NOMO-1 treated with dmso at 0.1 percent for 144 hours (cell line): ENCODE measurements around the gene POP4.
A peak's percentile ranks its signal among the peaks of the same experiment; 100 is the strongest.

ENCODE experiments used
- DNase-seq: peaks from one replicate; lab custom pipeline; 2025; ENCODE audit not compliant: unreplicated experiment; lab: John Stamatoyannopoulos, UW

Gene POP4

DNA sequence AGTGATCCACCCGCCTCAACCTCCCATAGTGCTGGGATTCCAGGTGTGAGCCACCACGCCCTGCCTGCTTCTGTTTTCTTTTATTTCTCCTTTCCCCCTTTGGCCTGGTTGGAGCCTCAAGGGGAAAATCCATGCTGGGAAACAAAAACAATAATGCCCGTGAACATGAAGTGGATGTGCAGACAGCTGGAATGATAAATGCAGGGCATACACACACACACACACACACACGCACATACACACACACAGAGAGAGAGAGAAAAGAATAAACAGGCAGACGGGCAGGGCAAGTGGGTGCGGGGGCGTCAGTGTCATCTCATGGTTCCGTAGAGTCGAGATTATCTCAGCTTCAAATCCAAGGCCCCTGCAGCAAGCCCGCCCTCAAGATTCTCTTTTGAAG, 54.8 kb downstream of the POP4 start:
- no peak for DNase-seq

DNA sequence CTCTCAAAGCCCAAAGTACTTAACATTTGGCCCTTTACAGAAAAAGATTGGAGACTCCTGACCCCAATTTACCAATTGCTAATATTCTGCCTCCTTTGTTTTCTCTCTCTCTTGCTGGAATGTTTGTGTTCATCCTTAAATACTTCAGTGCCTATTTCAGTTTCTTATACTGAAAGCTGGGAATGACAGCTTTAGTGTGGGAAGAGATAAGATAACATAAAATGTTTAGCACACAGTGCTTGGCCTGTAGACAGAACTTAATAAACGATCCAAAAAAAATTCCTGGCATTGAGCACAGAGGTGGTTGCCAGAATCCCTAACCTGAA, 56.2 kb downstream of the POP4 start:
- no peak for DNase-seq

DNA sequence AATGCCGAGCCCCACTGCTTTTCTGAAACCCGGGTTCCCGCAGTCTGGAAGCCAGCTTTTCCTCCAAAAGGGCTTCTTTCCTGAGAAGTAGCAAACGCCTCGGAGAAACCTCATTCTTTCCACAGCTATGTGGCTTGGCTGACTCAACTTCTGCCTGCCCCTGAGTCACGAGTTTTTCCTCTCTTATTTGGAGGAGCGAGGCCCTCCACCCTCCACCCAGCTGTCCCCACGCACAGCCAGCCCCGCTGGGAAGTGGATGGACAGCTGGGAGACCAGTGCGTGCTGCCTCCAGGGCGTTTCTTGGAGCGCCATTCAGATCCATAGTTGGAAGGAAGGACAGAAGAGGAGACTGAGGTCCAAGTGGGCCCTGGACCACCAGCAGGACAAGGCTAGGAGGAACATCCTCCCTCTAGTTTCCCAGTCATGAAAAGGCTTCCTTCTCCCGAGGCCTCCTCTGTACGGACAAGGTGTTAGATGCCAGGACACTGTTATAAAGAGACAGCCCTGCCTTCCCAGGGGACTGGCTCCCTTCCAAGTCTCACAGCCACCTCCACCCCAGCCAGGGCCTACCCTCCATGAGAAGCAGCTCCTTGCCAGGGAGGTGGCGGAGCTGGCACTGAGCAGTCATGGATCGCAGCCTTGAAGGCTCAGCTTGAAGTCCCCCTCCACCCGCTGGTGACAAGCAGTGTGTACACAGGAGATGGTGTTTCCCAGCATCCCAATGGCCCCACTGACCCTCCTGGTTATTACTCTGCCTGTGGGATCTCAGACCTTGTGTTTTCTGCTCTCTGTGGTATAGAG, 56.7 kb downstream of the POP4 start:
- no peak for DNase-seq

DNA sequence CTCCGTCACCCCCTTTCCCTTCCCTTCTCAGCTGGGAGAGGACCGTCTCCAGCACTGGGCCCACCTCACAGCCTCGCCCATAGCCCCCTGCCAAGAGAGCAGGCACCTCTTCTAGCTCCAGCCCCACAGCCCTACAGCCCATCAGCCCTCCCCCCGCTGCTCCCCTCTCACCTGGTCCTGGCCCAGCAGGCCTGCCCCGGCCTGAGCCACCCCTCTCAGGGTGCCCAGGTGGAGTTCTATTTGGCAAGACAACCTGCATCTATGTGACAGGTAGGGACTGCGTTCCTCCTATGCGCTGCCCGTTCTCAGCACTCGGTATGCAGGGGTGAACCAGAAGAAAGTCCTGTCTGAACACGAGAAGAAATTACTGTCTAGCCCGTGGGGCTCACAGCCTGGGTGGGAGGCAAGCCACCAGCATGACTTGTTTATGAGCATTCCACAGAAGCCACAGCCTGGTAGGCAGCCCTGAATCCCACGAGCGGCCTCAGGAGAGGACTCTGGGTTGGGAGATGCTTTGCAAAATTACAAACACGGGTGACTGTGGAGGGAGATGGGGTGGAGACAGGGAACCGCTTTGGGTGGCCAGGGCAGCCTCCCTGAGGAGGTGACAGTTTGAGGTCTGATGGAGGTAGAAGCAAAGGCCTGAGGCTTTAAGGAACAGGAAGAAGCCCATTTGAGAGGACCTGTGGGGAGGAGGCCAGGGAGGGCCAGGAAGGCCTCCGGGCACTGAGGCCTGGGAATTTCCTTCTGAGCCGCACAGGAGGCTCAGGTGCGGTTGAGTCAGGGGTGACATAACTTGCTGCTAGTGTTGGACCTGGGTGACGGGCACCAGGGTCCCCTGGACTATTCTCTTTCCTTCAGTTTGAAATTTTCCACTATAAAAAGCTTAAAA, 58.0 kb downstream of the POP4 start:
- DNase-seq: no peak

DNA sequence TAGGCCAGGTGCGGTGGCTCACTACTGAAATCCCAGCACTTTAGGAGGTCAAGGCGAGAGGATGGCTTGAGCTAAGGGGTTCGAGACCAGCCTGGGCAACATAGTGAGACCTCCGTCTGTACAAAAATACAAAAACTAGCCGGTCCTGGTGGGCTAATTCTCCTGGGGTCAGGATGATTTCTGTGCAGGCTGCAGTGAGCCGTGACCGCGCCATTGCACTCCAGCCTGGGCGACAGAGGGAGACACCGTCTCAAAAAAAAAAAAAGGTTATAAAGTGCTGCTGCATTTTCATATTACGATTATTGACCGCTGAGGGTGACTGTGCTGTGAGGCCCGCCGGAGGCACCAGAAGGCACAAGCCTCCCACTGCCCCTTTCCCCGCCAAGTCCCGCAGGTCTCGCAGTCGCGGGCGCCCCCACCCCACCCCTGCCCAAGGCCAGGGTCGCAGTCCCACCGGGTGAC, 58.7 kb downstream of the POP4 start:
- no peak for DNase-seq

DNA sequence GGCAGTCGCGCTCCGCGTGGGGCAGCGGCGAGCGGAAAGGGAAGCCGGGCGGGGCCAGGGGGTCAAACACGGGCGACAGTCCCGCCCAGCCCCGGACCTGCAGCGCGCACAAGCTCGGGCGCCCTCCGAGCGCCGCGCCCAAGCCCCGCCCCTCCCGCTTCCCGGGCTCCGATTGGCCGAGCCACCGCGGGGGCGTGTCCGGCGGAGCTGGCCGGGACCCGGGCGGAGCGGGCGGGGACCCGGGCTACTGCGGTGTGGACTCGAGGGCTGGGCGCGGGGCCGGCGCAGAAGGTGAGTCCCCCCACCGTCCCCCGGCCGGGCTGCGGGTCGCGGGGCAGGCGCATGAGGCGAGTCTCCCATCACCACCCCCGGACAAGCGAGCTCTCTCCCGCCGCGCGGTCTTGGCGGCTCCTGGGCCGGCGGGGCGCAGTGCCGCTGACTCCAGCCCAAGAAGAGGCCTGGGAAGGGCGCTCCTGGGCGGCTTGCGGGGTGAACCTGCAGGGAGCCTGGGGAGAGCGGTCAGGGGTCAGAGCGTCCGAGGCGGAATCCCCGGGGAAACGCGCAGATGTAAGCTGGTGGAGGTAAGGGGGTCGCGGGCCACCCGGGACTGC, 59.2 kb downstream of the POP4 start, which contains the start of gene PLEKHF1:
PLEKHF1 (plus strand) TSS at position 247 of the 611 bp plus-strand sequence. CDS start 8,379 bp downstream, outside the sequence.
- DNase-seq: peak; percentile 81

DNA sequence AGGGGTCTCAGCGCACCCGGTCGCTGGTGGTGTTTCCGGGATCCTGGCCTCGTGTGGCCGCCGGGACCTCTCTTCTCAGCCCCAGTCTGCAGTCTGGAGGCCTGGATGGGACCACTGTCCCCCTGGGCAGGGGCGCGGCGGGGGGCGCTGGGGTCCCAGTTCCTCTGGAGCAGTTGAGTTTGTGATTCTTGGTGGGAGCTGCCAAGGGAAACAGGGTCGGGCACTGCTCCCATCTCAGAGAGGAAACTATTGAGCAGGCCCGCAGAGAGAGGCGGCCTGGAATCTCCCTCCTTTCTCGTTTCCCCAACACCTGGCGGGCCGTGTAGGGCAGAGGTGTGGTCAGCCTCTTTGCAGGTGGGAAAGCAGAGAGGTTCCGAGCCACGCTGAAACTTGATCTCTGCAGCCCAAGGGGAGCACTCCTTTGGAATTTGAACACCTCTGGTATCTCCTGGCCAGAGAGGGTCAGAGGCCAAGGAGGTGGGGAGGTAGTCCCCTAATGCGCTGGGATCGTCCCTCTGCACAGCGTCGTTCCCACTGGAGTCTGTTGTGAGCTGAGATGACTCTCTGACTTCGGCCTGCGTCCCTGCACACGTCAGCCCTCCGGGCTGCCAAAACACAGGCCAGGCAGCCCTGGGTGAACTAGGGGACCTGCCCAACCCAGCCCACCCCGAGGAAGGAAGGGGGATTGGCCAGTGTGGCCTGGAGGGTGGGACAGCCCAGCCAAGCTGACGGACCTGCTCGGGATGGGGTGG, 59.9 kb downstream of the POP4 start:
- no peak for DNase-seq
